ENCODE results near the gene PSMD4. TPM values are rescaled to one million over a fixed set of nuclear protein-coding genes. Genes with fewer than 3 reads are reported as not detected.

PSMD4 gene
- total and polyA plus RNA-seq, 7 experiments from 2014 or later: 72.0 to 258 (median 145) TPM

GRCh38 chr1:151289991-151290708 is 35.6 kb downstream of the PSMD4 start:
- Histone ChIP-seq H3K27ac (ENCODE audit: low read depth, low read length) (no peak overlapping the region), H3K4me1 (ENCODE audit: control insufficient read depth in 2 of 2, insufficient read depth in 2 of 2, low read length in 2 of 2) (no peaks in the 10 kb centered on the region), H3K9me3 (ENCODE audit: control insufficient read depth in 2 of 3, low read length in 3 of 3) (no peaks in the 10 kb centered on the region), H3K36me3 (ENCODE audit: control insufficient read depth in 2 of 3, insufficient read depth in 3 of 3, low read length in 3 of 3) (peaks cover 0 to 91% (median 30%) of the 10 kb centered on the region in 3 experiments), H3K27me3 (ENCODE audit: control insufficient read depth in 2 of 2, insufficient read depth in 2 of 2, low read length in 2 of 2) (no peaks in the 10 kb centered on the region), H3K4me3 (ENCODE audit: low read length) (no peak overlapping the region)
- no peak for ATAC-seq
- Mint-ChIP-seq H3K36me3 (peaks cover 7 to 39% (median 12%) of the 10 kb centered on the region in 5 donors), H3K27ac (peak overlapping the region in 4 of 9 donors; percentile 25 to 42 (median 31)), H3K27me3 (no peaks in the 10 kb centered on the region), H3K4me1 (peaks cover 10 to 34% (median 18%) of the 10 kb centered on the region in 7 donors), H3K4me3 (no peak overlapping the region), H3K9me3 (no peaks in the 10 kb centered on the region)
- no peak for DNase-seq
- intact Hi-C loops (cut with micrococcal nuclease): loop anchor here in 1 of 2 donors (10.0 kb wide), 1 partner anchor 225 kb away; the partner anchor contains the start of gene CGN
- ChIA-PET CTCF (no interaction called here), POLR2A (no interaction called here)

GRCh38 chr1:151290709-151291303 is 36.3 kb downstream of the PSMD4 start:
- ATAC-seq (peak; percentile 28), DNase-seq (no peak)
- H3K4me1 Mint-ChIP-seq: peaks cover 10 to 34% (median 15%) of the 10 kb centered on the region in 7 donors
- Histone ChIP-seq H3K27ac (ENCODE audit: low read depth, low read length) (no peak overlapping the region), H3K27me3 (ENCODE audit: control insufficient read depth in 2 of 2, insufficient read depth in 2 of 2, low read length in 2 of 2) (no peaks in the 10 kb centered on the region), H3K9me3 (ENCODE audit: control insufficient read depth in 2 of 3, low read length in 3 of 3) (no peaks in the 10 kb centered on the region), H3K36me3 (ENCODE audit: control insufficient read depth in 2 of 3, insufficient read depth in 3 of 3, low read length in 3 of 3) (peaks cover 0 to 97% (median 30%) of the 10 kb centered on the region in 3 experiments), H3K4me3 (ENCODE audit: low read length) (no peak overlapping the region), H3K4me1 (ENCODE audit: control insufficient read depth in 2 of 2, insufficient read depth in 2 of 2, low read length in 2 of 2) (no peaks in the 10 kb centered on the region)
- intact Hi-C loops (cut with micrococcal nuclease): no loop called here
- peak overlapping the region in 1 of 9 donors; percentile 34 for H3K27ac Mint-ChIP-seq
- ChIA-PET CTCF (no interaction called here), POLR2A (no interaction called here)
- H3K9me3 Mint-ChIP-seq: no peaks in the 10 kb centered on the region
- H3K27me3 Mint-ChIP-seq: no peaks in the 10 kb centered on the region
- H3K36me3 Mint-ChIP-seq: peaks cover 5 to 40% (median 12%) of the 10 kb centered on the region in 5 donors
- no peak overlapping the region for H3K4me3 Mint-ChIP-seq

- H3K36me3 Mint-ChIP-seq: peaks cover 0 to 36% (median 10%) of the 10 kb centered on the region in 5 donors
- peak; percentile 47 for ATAC-seq
- H3K27me3 ChIP-seq (ENCODE audit: control insufficient read depth in 2 of 2, insufficient read depth in 2 of 2, low read length in 2 of 2): no peaks in the 10 kb centered on the region
- no peak overlapping the region for H3K4me3 Mint-ChIP-seq
- H3K36me3 ChIP-seq (ENCODE audit: control insufficient read depth in 2 of 3, insufficient read depth in 3 of 3, low read length in 3 of 3): peaks cover 0 to 95% (median 34%) of the 10 kb centered on the region in 3 experiments
- H3K4me3 ChIP-seq (ENCODE audit: low read length): no peak overlapping the region
- peaks cover 7 to 28% (median 11%) of the 10 kb centered on the region in 7 donors for H3K4me1 Mint-ChIP-seq
- H3K9me3 Mint-ChIP-seq: no peaks in the 10 kb centered on the region
- H3K9me3 ChIP-seq (ENCODE audit: control insufficient read depth in 2 of 3, low read length in 3 of 3): no peaks in the 10 kb centered on the region
- ChIA-PET POLR2A (interaction anchor here (0.6 to 1.2 kb wide), 3 partner anchors 9 to 85 kb away, joined by 3 to 5 read pairs (median 4); no protein-coding TSS in a partner anchor), CTCF (no interaction called here)
- intact Hi-C loops (cut with micrococcal nuclease): no loop called here
- DNase-seq: peak in 1 of 9 donors; percentile 23
- no peak overlapping the region for H3K27ac ChIP-seq (ENCODE audit: low read depth, low read length)
- no peaks in the 10 kb centered on the region for H3K27me3 Mint-ChIP-seq
- peak overlapping the region in 7 of 9 donors; percentile 22 to 86 (median 66) for H3K27ac Mint-ChIP-seq
- H3K4me1 ChIP-seq (ENCODE audit: control insufficient read depth in 2 of 2, insufficient read depth in 2 of 2, low read length in 2 of 2): no peaks in the 10 kb centered on the region
Measured at GRCh38 chr1:151292207-151293030, 37.9 kb downstream of the PSMD4 start.

- Histone ChIP-seq H3K4me3 (ENCODE audit: low read length) (no peak overlapping the region), H3K36me3 (ENCODE audit: control insufficient read depth in 2 of 3, insufficient read depth in 3 of 3, low read length in 3 of 3) (peaks cover 4 to 95% (median 33%) of the 10 kb centered on the region in 3 experiments), H3K27me3 (ENCODE audit: control insufficient read depth in 2 of 2, insufficient read depth in 2 of 2, low read length in 2 of 2) (no peaks in the 10 kb centered on the region), H3K9me3 (ENCODE audit: control insufficient read depth in 2 of 3, low read length in 3 of 3) (no peaks in the 10 kb centered on the region), H3K4me1 (ENCODE audit: control insufficient read depth in 2 of 2, insufficient read depth in 2 of 2, low read length in 2 of 2) (no peaks in the 10 kb centered on the region), H3K27ac (ENCODE audit: low read depth, low read length) (no peak overlapping the region)
- CTCF ChIA-PET: no interaction called here
- H3K4me1 Mint-ChIP-seq: peaks cover 7 to 28% (median 10%) of the 10 kb centered on the region in 7 donors
- ATAC-seq: peak; percentile 2
- no peaks in the 10 kb centered on the region for H3K27me3 Mint-ChIP-seq
- peak overlapping the region in 1 of 10 donors; percentile 6 for H3K4me3 Mint-ChIP-seq
- peak overlapping the region in 7 of 9 donors; percentile 40 to 94 (median 71) for H3K27ac Mint-ChIP-seq
- DNase-seq: no peak
- intact Hi-C loops (cut with micrococcal nuclease): no loop called here
- no peaks in the 10 kb centered on the region for H3K9me3 Mint-ChIP-seq
- H3K36me3 Mint-ChIP-seq: peaks cover 3 to 38% (median 10%) of the 10 kb centered on the region in 5 donors
- POLR2A ChIA-PET: interaction anchor here (1.2 kb wide), 1 partner anchor 12 kb away, joined by 4 read pairs; no protein-coding TSS in a partner anchor
Measured at GRCh38 chr1:151293093-151293492, 38.6 kb downstream of the PSMD4 start.

GRCh38 chr1:151294742-151295462 is 40.4 kb downstream of the PSMD4 start:
- Histone ChIP-seq H3K36me3 (ENCODE audit: control insufficient read depth in 2 of 3, insufficient read depth in 3 of 3, low read length in 3 of 3) (peaks cover 16 to 95% (median 34%) of the 10 kb centered on the region in 3 experiments), H3K4me3 (ENCODE audit: low read length) (no peak overlapping the region), H3K27ac (ENCODE audit: low read depth, low read length) (no peak overlapping the region), H3K9me3 (ENCODE audit: control insufficient read depth in 2 of 3, low read length in 3 of 3) (no peaks in the 10 kb centered on the region), H3K27me3 (ENCODE audit: control insufficient read depth in 2 of 2, insufficient read depth in 2 of 2, low read length in 2 of 2) (no peaks in the 10 kb centered on the region), H3K4me1 (ENCODE audit: control insufficient read depth in 2 of 2, insufficient read depth in 2 of 2, low read length in 2 of 2) (no peaks in the 10 kb centered on the region)
- Mint-ChIP-seq H3K36me3 (peaks cover 9 to 43% (median 14%) of the 10 kb centered on the region in 5 donors), H3K4me3 (no peak overlapping the region), H3K27ac (peak overlapping the region in 2 of 9 donors; percentile 32 to 52), H3K9me3 (no peaks in the 10 kb centered on the region), H3K27me3 (no peaks in the 10 kb centered on the region), H3K4me1 (peaks cover 0 to 14% (median 3%) of the 10 kb centered on the region in 7 donors)
- no peak for DNase-seq
- CTCF ChIA-PET: interaction anchor here (8.4 kb wide), 1 partner anchor 46 kb away, joined by 119 read pairs; no protein-coding TSS in a partner anchor
- POLR2A ChIA-PET: interaction anchor here (0.6 to 1.9 kb wide), 4 partner anchors 12 to 164 kb away, joined by 3 to 5 read pairs (median 4); partner anchors contain the start of genes POGZ, VPS72 and ZNF687
- intact Hi-C loops (cut with micrococcal nuclease): no loop called here
- no peak for ATAC-seq

Data from naive thymus-derived CD4-positive, alpha-beta T cell (primary cell).